Stimulated activated CD8-positive, alpha-beta memory T cell treated with anti-CD3 and anti-CD28 coated beads, Interleukin-4, amount 100 ng/mL, for 4 hours (primary cell): ENCODE measurements around the gene CRB2.
"Not testable (repeated sequence)": the region's sequence is repeated elsewhere in the genome, so short reads cannot be mapped to it uniquely, and the experiment has no call there.

Experiments
- DNase-seq, 2 donors: peaks; one replicate each; pipeline ENCODE4 v3.0.0-alpha.2; 2020; ENCODE audit warnings: low read depth in 2 of 2, low spot score in 1 of 2

CRB2 gene

DNA sequence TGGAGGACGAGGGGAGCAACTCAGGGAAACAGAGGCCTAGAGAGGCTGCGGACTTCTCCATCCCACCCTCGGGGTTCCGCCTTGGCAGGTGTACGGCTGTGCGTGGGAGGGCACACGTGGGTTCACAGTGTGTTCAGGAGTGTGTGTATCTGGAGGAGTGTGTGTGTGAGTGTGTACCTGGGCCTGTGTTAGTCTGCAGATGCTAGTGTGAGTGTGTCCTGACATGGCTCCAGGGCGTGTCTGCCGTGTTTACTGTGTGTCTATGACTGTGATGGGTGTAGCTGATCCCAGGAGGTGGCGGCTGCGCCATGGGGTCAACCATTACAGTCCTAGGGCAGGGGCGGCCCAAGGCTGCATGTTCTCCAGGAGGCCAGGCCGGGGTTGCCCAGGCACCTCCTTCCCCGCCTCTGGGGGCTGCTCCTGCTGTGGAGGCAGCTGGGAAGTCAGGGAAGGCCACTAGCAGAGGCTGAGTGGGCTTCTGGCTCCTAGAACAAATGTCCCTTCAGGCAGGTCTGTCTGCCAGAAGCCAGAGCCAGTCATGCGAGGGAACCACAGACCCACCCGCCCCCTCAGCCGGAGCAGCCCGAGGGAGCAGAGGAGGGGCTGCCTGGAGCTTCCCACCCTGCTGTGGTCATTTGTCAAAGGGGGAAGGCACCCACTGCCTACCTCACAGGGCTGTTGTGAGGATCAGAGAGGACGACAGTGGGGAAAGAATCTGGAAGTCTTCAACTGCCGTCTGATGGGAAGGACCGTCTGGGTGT lies 21.4 kb downstream of the CRB2 start:
- DNase-seq, result no peak

DNA sequence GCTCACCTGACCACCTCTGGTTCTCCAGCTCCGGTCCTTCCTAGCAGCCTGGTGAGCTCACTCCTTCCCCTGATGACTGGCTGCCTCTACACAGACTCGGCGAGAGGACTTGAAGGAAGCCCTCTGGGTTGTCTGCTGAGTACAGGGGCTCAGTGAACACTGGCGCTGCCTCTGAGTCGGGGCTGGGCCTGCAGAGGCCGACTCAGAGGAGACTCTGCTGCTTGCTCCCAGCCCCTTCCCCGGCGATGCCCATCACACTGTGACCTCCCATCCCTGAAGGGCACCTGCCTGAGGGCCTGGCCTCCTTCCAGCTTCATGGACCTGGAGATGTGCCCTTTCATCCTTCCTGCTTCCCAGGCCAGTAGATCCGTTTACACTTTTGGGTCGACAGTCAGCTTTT lies 22.0 kb downstream of the CRB2 start:
- DNase-seq, result no peak

DNA sequence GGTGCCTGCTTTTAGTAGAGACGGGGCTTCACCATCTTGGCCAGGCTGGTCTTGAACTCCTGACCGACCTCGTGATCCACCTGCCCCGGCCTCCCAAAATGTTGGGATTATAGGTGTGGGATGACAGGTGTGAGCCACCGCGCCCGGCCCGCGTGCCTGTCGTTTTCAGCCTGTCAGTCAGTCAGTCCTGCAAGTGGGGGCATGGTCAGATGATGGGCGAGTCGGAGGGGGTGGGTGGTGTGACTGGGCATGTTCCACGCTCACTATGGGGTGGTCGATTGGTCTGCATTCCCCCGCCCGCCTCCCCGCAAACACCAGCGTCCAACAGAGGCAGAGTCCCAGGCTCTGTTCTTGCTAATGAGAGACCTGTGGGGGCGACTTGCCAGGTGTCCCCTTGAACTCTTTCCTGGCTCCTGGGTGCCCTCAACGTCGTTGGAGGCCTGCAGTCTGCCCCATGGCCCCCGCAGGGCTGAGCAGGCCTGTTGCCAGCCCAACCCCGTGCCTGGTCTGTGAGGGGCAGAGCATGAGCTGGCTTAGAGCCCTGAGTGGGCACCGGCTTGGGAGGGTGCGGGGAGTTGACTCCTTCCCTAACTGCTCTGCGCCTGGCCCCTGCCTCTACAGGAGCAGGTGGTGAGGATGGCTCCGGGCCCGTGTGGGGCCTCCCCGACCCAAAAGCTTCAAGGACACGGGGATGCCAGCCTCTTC lies 23.1 kb downstream of the CRB2 start:
- DNase-seq, result no peak

DNA sequence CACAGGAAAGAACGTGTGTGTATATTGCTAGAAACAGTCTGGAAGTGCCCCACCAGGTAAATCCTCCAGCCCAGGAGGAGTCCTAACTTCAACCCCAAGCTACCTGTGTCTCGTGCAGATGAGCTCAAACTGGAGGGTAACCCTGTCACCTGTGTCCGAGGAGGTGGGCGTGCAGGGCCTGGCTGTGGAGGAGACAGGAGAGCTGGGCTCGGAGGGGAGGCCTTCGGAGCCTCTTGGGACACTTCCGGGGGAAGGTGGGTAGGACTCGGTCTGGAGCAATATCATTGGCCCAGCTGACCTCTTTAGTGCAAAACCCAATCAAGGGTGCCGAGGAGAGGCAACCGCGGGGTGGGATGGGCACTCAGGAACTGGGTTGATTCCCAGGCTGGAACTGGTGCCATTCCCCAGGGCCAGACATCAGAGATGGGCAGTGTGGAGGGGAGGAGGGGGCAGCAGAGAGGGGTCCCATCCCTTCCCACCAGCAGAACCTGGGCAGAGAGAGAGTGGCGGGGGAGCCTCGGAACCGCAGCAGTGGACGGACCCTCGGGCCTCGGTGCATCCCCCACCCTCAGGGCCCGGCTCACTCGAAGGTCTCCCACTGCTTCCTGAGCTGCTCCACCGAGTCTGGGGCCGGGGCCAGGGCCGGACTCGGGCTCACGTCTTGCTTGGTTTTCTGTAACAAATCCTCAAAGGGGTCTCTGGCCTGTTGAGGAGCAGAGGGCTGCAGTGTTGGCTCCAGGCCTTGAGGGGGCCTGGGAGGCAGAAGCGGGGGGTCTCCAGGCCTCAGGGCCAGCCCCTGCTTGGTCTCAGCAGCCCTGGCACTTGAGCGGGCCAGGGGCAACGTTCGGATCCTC lies 25.1 kb downstream of the CRB2 start:
- DNase-seq, result no peak

DNA sequence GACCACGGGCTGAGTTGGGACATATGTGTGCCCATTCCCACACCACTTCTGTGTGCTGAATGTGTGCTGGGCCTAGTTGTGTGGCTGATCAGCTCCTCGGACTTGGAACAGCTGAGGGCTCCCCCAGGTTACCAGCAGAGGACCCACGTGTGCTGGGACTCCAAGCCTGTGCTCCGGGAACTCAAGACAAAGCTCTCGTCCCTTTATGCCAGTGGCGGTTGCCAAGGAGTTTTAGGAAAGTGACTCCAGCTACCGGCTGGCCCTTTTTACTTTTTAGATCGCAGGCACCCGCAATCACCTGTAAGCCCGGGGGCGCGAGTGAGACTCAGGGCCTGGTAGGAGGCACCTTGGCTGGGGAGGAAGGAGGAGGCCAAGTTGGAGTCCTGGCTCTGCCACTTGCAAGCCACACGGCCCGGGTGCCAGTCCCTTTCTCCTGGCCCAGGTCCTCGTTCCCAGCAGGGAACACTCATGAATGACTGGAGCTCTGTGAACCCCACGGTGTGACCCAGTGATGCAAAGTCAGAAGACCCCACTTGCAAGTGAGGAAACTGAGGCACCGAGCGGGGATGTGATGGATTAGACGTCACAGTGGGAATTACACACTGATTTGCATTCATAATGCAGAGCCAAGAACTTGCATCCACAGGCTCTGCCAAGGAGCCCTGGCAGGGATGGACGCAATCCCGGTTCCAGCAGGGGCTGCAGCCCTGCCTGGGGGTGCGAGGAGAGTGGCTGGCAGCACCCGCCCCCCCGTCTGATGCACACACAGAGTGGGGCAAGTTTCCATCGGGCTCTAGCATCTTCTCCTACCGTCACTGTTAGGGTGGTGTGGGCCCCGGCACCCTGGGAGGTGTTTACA lies 26.9 kb downstream of the CRB2 start:
- no peak for DNase-seq

DNA sequence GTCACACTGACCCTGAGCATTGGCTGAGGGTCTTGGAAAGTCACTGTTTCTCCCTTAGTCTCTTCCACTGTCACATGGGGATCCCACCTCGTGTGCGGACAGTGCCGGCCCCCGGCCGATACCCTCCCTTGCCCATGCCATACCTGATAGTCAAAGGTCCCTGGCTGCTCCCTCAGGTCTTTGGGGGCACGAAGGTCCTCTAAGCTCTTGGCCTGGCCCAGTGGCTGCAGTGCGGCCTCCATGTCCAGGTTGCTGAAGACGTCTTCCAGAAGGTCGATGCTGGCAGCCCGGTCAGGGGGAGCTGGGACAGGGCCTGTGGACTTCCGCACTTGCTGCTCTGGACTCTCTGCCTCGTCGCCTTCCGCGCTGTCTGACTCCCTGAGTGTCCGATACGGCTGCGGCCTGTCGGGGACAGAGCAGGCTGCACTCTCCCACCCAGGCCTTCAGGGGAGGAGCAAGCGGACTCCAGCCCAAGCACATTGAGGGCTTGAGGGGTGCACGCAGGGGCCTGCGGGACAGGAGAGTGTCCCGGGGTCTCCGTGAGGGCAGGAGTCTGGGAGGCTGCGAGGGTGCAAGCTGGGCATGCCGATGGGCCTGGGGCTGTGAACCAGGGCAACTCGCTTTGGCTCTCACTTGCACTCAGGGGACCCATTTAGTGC lies 27.6 kb downstream of the CRB2 start:
- no peak for DNase-seq

DNA sequence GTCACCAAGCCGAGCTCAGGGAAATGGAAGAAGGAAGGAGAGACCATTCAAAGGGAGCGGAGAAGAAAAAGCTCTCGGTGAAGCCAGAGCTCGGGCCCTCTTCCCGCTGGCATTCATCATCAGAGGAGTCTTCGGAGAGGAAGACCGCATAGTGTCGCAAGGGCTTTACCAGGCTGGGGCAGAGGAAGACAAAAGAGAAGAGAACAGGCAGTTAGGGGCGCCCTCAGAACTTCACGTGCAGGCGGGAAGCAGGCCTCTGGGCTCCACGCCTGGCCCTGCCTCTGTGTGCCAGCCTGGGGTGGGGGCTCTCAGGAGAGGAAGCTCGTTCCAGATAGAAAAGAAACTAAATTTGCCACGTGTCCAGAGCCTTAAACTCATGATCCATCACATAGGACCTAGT lies 31.7 kb downstream of the CRB2 start:
- DNase-seq, result no peak

DNA sequence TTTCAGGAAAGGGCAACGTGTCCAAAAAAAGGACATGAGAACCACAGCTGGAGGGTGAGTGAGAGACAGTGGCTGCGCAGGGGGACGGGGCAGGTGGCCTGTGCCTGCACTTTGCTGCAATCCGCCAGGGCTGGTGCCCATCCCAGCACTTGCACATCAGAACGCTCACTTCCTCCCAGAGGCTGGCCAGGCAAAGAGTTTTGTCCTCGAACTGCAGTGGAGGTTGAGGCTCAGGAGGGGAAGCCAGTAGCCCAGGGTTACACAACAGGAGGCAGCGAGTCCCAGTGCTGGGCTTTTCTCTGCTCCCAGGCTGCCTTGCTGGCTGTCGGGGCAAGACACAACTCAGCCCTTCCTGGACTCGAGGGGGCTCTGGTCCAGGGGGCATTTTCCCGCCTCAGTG lies 33.1 kb downstream of the CRB2 start:
- DNase-seq, result no peak

DNA sequence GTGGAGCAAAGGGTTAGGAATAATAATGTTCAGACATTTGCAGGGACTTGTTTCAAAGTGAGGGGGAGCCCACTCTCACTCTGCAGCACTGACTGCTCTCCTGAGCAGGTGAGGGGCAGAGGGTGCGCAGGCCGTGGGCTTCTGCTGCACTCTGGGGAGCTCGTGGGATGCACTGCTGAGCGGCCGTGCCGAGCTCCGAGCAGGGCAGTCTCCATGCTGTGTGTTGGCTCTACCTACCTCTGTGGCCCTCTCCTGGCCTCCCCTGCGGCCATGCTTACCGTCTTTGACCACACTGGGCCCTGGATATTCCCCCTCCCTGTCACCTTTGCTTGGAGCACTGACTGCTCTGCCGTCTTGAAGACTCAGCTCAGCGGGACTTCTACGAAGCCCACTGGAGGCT lies 33.7 kb downstream of the CRB2 start:
- no peak for DNase-seq

DNA sequence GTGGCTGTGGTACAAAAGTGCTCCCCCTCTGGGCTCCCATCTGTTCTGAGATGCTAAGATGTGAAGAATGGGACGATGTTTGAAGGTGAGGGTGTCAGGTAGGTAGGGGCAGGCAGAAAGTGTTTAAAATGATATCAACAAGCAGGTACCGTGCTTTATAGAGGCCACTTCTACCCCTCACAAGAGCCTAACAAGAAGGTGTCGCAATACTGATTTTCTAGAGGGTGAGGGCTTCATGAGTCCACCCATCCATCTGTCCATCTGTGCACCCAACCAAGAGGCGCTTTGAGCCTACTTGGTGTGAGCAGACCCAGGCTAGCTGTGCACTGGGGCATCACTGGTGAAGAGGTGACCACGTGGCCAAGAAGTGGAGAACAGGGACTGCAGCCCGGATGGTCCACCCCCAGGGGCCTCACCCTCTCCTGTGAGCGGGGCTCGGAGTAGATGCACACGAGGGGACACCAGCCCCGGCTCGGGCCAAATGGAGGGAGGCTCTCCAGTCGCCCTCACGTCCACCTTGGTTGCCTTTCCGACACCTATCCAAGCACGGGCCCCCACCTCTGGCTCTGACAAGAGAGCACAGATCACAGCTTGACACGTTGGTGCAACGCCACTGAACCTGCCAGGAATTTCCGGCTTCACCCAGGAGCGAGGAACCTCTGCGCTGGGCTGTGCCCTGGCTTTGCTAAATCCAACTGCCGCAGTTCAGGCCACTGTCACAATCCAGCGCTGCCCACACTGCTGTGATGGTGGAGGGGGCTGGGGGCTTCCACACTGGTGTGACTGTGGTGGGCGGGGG lies 34.5 kb downstream of the CRB2 start:
- DNase-seq, result no peak

DNA sequence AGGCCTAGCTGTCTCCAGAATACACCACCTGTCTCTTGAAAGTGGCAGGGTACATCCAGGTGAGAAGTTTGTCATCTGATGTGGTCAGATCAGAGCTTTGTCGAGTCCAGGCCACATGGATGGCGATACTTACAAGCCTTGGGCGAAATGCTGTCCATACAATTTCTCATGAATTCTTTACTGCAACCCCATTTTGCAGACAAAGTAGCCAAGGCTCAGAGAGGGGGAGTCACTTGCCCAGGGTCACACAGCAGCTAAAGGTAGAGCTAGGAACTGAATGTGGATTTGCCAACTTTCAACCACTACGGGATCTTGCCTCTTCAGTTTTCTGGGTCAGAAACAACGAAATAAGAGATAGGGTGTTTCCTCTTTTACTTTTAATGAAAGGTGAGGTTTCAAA lies 35.2 kb downstream of the CRB2 start:
- no peak for DNase-seq

DNA sequence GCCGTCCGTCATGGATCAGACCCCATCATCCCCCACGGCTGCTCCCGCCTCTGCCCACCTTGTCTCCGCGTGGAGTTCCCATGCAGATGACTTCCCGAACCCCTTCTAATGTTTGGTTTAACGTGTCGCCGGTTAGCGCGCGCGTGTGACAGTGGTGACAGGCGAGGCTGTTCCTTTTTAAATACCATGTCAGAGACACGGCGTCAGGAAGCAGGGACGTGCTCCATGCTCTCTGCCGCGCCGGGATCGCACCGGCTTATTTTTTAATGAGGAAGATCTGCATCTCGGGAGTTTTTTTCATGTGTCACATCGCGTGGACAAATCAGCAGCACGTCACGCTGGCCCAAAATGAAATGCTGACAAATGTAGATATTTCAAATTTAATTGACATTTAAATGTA lies 35.9 kb downstream of the CRB2 start:
- DNase-seq, result no peak

DNA sequence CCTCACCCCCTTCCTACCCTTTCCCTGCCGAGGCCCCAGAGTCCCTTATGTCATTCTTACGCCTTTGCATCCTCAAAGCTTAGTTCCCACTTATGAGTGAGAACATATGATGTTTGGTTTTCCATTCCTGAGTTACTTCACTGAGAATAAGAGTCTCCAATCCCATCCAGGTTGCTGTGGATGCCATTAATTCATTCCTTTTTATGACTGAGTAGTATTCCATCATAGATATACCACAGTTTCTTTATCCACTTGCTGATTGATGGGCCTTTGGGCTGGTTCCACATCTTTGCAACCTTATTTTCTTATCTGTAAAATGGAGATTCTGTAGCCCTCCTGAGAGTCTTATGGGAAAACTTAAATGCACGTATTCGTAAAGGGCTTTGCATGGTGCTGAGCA lies 36.8 kb downstream of the CRB2 start:
- DNase-seq, result no peak

DNA sequence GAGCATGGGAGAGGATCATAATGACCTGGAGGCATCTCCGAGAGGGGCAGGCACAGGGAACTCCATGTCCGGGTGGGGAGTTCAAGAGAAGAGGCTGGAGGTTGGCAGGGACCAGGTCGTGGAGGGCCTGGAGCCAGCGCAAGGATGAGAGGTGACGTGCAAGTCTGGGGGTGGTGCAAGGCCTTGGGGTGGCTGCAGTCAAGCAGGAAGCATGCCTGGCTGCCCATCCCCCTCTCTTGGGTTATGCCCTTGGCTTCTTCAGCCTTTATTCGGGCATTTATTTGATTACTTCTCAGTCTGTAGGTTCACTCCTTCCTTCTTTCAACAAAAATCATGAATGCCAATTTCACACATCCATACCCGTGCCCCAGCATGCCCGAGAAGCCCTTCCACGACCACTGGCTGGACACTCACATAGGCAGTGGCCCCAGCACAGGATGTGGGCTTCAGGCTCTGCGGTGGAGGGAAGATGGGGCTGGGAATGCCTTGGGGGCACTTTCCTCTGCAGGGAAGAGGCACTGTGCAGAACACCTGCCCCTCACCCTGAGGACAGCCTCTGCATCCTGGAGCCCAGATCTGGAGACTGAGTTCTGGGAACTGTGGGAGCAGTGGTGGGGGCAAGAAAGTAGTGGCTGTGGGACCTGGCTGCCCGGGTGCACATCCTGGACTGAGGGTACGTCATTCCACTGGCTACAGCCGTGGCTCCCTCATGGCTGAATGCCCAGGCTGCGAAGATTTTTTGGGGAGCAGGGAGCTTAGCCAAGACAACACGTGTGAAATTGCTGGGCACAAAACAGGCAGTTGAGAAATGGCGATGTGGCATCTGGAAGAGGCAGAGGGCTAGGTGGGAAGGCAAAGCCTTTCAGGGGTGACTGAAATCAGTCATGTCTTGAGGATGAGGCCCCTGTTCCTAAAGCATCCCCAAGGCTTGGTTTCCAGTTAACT lies 38.6 kb downstream of the CRB2 start:
- DNase-seq, result no peak

DNA sequence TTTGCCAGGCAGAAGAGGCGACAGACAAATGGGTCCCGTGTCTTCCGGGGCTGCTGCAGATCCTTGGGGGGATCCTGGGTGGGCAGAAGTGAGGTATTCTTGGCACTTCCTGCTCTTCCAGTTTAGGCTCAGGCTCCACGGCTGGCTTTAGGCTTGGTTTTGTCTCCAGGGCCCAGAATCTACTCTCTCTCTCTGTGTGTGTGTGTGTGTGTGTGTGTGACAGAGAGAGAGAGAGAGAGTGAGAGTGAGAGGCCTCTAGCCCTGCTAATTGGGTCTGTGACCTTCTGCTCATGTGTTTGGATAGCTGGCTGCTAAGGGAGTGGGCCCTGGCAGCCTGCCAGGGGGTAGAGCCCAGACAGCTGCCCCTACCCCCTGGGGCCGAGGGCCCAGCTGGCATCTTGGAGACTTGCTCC lies 39.3 kb downstream of the CRB2 start:
- DNase-seq, result no peak

DNA sequence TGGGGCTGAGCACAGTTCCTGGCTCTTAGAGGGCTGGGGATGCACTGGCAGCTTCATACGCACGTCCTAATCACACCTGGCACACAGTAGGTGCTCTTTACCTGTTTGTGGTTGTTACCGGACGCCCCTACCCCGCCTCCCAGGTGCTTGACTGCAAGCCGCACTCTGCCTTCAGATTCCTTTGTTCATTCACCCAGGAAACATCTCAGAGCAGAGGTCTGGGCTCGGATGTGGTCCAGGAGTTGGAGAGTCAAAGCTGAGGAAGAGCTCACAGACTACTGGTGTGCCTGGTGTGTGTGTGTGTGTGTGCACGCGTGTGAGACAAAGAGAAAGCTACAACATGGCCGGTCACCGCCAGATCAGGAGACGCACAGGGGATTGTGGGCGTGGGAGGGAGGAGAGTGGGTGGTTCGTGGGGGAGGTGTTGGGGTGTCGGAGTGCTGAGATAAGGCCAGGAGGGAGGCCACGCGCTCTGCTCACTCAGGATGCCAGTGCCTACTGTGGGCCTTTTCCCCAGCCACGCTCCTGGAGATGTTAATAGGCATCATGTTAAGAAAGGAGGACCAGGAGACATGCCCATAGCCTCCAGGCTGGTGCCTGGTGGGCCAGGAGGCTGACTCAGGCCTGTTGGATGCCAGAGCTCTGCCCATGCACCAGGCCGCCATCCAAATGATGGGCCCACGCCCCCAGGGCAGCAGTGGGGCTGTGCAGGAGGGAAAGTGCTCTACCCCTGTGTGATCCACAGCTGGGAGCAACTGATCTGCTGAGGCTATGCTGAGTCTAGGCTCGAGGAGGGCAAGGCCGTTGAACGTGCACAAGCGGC lies 39.9 kb downstream of the CRB2 start:
- DNase-seq, result no peak

DNA sequence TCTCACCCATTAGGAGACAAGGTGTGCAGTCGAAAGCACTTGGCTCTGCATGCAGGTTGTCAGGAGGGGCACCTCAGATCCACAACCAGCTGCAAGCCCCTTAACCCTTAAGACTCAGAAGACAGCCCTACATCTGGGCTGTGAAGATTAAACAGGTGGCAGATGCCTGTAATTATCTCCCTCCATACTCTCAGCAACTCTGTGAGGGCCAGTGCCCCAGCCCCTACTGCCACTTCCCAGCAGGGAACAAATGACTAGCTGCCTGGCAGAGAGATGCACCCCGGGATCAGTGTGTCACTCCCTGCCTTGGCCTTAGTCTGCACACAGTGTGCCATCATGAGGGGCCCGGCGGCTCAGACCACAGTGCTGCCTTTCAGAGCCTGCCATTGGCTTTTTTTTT lies 42.0 kb downstream of the CRB2 start:
- DNase-seq, result no peak

DNA sequence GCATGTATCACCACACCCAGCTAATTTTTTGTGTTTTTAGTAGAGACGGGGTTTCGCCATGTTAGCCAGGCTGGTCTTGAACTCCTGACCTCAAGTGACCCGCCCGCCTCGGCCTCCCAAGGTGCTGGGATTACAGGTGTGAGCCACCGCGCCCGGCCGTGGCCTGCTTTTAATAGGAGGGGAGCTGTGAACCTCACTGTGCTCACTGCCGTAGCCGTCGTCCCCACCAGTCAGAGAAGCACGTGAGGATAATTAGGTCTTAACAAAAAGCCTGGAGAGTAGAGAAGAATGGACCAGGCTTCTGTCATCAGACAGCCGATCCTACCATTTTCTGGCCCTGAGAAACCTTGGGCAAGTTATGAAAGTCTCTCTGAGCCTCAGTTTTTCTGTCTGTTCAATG lies 42.9 kb downstream of the CRB2 start:
- DNase-seq, result not testable (repeated sequence)
